H1 (cell line): ENCODE measurements around the gene KCNIP3. TPM values are rescaled to one million over a fixed set of nuclear protein-coding genes. Genes with fewer than 3 reads are reported as not detected.

Experiments used
- CTCF ChIA-PET: fragments of 300-600 bp; sonication (Branson Sonifier 250); formaldehyde crosslinking; loops from one replicate; lab custom pipeline; 2021; ENCODE audit not compliant: partially characterized antibody; lab: Charles Lee
- POLR2A ChIA-PET: fragments of 300-600 bp; sonication (Branson Sonifier 250); formaldehyde crosslinking; loops from one replicate; lab custom pipeline; 2021; ENCODE audit warnings: inconsistent platforms; ENCODE audit not compliant: partially characterized antibody; lab: Charles Lee
- DNase-seq, 2 experiments: peaks; one replicate each; pipeline versions ENCODE4 v3.0.0 to v3.0.0-alpha.2; 2010 to 2022; ENCODE audit warnings: low spot score in 2 of 2, low read depth in 1 of 2, mixed read lengths in 1 of 2
- FAIRE-seq: peaks from 2 replicates; lab custom pipeline; 2011; peaks lifted over from hg19 to GRCh38; lab: Jason Lieb, UNC
- H2AFZ ChIP-seq: 2 replicates; pipeline ENCODE4 v1.8.1; 2012; ENCODE audit warnings: low read length, inconsistent platforms
- H2AK5ac ChIP-seq: 2 replicates; pipeline ENCODE4 v1.6.1; 2013; ENCODE audit warnings: low read depth, low read length
- H2BK120ac ChIP-seq: replicated peaks from 2 replicates; pipeline ENCODE3; 2013; ENCODE audit warnings: low read depth, low read length, inconsistent platforms
- H2BK12ac ChIP-seq: 2 replicates; pipeline ENCODE4 v1.6.1; 2013; ENCODE audit warnings: low read depth, low read length
- H2BK15ac ChIP-seq: 2 replicates; pipeline ENCODE4 v1.6.1; 2013; ENCODE audit warnings: low read length
- H2BK20ac ChIP-seq: 2 replicates; pipeline ENCODE4 v1.6.1; 2013; ENCODE audit warnings: low read length
- H2BK5ac ChIP-seq: 2 replicates; pipeline ENCODE4 v1.6.1; 2013; ENCODE audit warnings: low read depth, low read length
- H3K14ac ChIP-seq: 2 replicates; pipeline ENCODE4 v1.6.1; 2013; ENCODE audit warnings: inconsistent platforms; ENCODE audit not compliant: insufficient read length
- H3K18ac ChIP-seq: 2 replicates; pipeline ENCODE4 v1.6.1; 2013; ENCODE audit warnings: low read length; ENCODE audit errors: extremely low read depth
- H3K23ac ChIP-seq: 2 replicates; pipeline ENCODE4 v1.6.1; 2013; ENCODE audit warnings: inconsistent platforms; ENCODE audit not compliant: insufficient read length
- H3K23me2 ChIP-seq: 2 replicates; pipeline ENCODE4 v1.6.1; 2013; ENCODE audit warnings: low read depth, low read length
- H3K27ac ChIP-seq: 2 replicates; pipeline ENCODE4 v1.6.1; 2011; ENCODE audit warnings: low read depth, low read length, inconsistent platforms
- H3K27me3 ChIP-seq, 4 experiments: replicated peaks in 1 of 4; 1 replicate in 1 of 4; 2 replicates in 3 of 4; pipeline versions ENCODE4 v1.6.1 to v1.8.1; 2011 to 2013; ENCODE audit warnings: low read length in 3 of 4, mild to moderate bottlenecking in 3 of 4, inconsistent platforms in 2 of 4, mixed read lengths in 2 of 4, moderate library complexity in 1 of 4; ENCODE audit not compliant: control insufficient read depth in 3 of 4, insufficient read depth in 3 of 4; ENCODE audit errors: extremely low read depth in 1 of 4
- H3K36me3 ChIP-seq, 4 experiments: 2 replicates each; pipeline versions ENCODE4 v1.6.1 to v1.8.1; 2011 to 2013; ENCODE audit warnings: mild to moderate bottlenecking in 4 of 4, low read length in 3 of 4, moderate library complexity in 2 of 4, control low read depth in 1 of 4, inconsistent platforms in 1 of 4; ENCODE audit not compliant: insufficient read depth in 4 of 4, control insufficient read depth in 2 of 4
- H3K4ac ChIP-seq: replicated peaks from 2 replicates; pipeline ENCODE3; 2013; ENCODE audit warnings: low read length, low read depth, mixed read lengths, inconsistent platforms; ENCODE audit not compliant: insufficient read length
- H3K4me1 ChIP-seq, 4 experiments: replicated peaks in 1 of 4; 1 replicate in 1 of 4; 2 replicates in 3 of 4; pipeline versions ENCODE4 v1.6.1 to v1.8.1; 2011 to 2013; ENCODE audit warnings: low read length in 3 of 4, inconsistent platforms in 2 of 4, mixed read lengths in 1 of 4; ENCODE audit not compliant: insufficient read depth in 4 of 4, control insufficient read depth in 3 of 4
- H3K4me2 ChIP-seq, 2 experiments: 2 replicates each; pipeline versions ENCODE4 v1.6.1 to v1.8.1; 2011 to 2013; ENCODE audit warnings: low read depth in 2 of 2, low read length in 2 of 2, control low read depth in 1 of 2, inconsistent platforms in 1 of 2, mild to moderate bottlenecking in 1 of 2; ENCODE audit not compliant: insufficient read depth in 1 of 2
- H3K4me3 ChIP-seq, 4 experiments: fragments of 200-600, 300-600 bp in 1 of 4; sonication (generic), shearing (Covaris generic), sonication (Bioruptor Twin) in 1 of 4; 2 replicates each; pipeline versions ENCODE4 v1.5.1 to v1.8.1; 2011 to 2016; ENCODE audit warnings: low read length in 4 of 4, low read depth in 3 of 4, control low read depth in 2 of 4, inconsistent platforms in 2 of 4, mild to moderate bottlenecking in 2 of 4, mixed read lengths in 1 of 4, moderate library complexity in 1 of 4; ENCODE audit not compliant: insufficient read depth in 2 of 4; ENCODE audit errors: extremely low read depth in 1 of 4
- H3K56ac ChIP-seq: replicated peaks from 2 replicates; pipeline ENCODE3; 2013; ENCODE audit warnings: low read depth, mild to moderate bottlenecking, mixed read lengths, low read length, inconsistent platforms; ENCODE audit not compliant: insufficient read length
- H3K79me1 ChIP-seq: 2 replicates; pipeline ENCODE4 v1.6.1; 2013; ENCODE audit warnings: low read depth, low read length, control low read depth
- H3K79me2 ChIP-seq, 2 experiments: 2 replicates each; pipeline versions ENCODE4 v1.6.1 to v1.8.1; 2012 to 2013; ENCODE audit warnings: low read length in 2 of 2, mild to moderate bottlenecking in 2 of 2, inconsistent platforms in 1 of 2; ENCODE audit not compliant: insufficient read depth in 2 of 2, control insufficient read depth in 1 of 2
- H3K9ac ChIP-seq, 4 experiments: replicated peaks in 1 of 4; 1 replicate in 1 of 4; 2 replicates in 3 of 4; pipeline versions ENCODE4 v1.6.1 to v1.8.1; 2011 to 2013; ENCODE audit warnings: low read depth in 3 of 4, low read length in 3 of 4, control low read depth in 2 of 4, mild to moderate bottlenecking in 2 of 4, moderate library complexity in 2 of 4, inconsistent platforms in 1 of 4; ENCODE audit errors: extremely low read depth in 1 of 4
- H3K9me3 ChIP-seq, 2 experiments: 2 replicates each; pipeline versions ENCODE4 v1.6.1 to v1.8.1; 2012 to 2013; ENCODE audit warnings: mild to moderate bottlenecking in 2 of 2, moderate library complexity in 2 of 2, control low read depth in 1 of 2, inconsistent platforms in 1 of 2, low read depth in 1 of 2, low read length in 1 of 2, mixed read lengths in 1 of 2; ENCODE audit not compliant: insufficient read depth in 2 of 2
- H4K20me1 ChIP-seq, 2 experiments: replicated peaks in 1 of 2; 2 replicates each; pipeline versions ENCODE3 to v1.8.1; 2011 to 2013; ENCODE audit warnings: inconsistent platforms in 2 of 2, low read length in 2 of 2, mild to moderate bottlenecking in 1 of 2; ENCODE audit not compliant: insufficient read depth in 2 of 2, control insufficient read depth in 1 of 2
- H4K5ac ChIP-seq: 2 replicates; pipeline ENCODE4 v1.6.1; 2013; ENCODE audit warnings: low read length, low read depth, mixed read lengths, inconsistent platforms; ENCODE audit not compliant: insufficient read length
- H4K8ac ChIP-seq: 2 replicates; pipeline ENCODE4 v1.8.0; 2013; ENCODE audit warnings: mild to moderate bottlenecking, moderate library complexity, low read length, inconsistent platforms; ENCODE audit not compliant: insufficient read depth; ENCODE audit errors: extremely low read depth
- H4K91ac ChIP-seq: replicated peaks from 2 replicates; pipeline ENCODE3; 2013; ENCODE audit warnings: low read length, mixed read lengths, inconsistent platforms; ENCODE audit not compliant: insufficient read length
- ATF2 ChIP-seq: IDR thresholded peaks from 2 replicates; pipeline ENCODE4 v1.6.1; 2012; ENCODE audit warnings: low read length, inconsistent platforms
- CTCF ChIP-seq, 3 experiments: IDR thresholded peaks; 1 replicate in 2 of 3; 2 replicates in 1 of 3; pipeline versions ENCODE4 v1.5.1 to v1.6.1; 2011; ENCODE audit warnings: low read length in 3 of 3, mild to moderate bottlenecking in 3 of 3, inconsistent platforms in 2 of 3, low read depth in 1 of 3, moderate library complexity in 1 of 3; ENCODE audit not compliant: insufficient read depth in 1 of 3; ENCODE audit errors: control extremely low read depth in 1 of 3
- FOSL1 ChIP-seq: IDR thresholded peaks from 2 replicates; pipeline ENCODE4 v1.6.1; 2011; ENCODE audit warnings: mild to moderate bottlenecking, low read depth, low read length, moderate library complexity; ENCODE audit not compliant: insufficient read depth
- JUN ChIP-seq: IDR thresholded peaks from 2 replicates; pipeline ENCODE4 v1.6.1; 2011; ENCODE audit warnings: low read depth, mild to moderate bottlenecking, improper control_type of control experiment, low read length
- SIRT6 ChIP-seq: IDR thresholded peaks from one replicate; pipeline ENCODE4 v1.7.1; 2012; ENCODE audit warnings: low read length, inconsistent platforms
- WGBS, 2 experiments: shearing (Covaris generic) in 1 of 2; methylation state at CpG; one replicate each; pipeline versions ENCODE4 v1.1.6 to v1.1.7; 2013 to 2015; ENCODE audit warnings: low lambda C conversion rate in 2 of 2, mixed read lengths in 2 of 2, inconsistent platforms in 1 of 2, low coverage in 1 of 2, missing lambda C conversion rate in 1 of 2; ENCODE audit not compliant: insufficient replicate concordance in 2 of 2, insufficient coverage in 1 of 2, insufficient read length in 1 of 2; ENCODE audit errors: extremely low coverage in 1 of 2, missing lambda C conversion rate in 1 of 2; 5-methylcytosine and 5-hydroxymethylcytosine counted together
- polyA plus RNA-seq, 7 experiments: library from polyadenylated mRNA; depleted of rRNA in 3 of 7; stranded (reverse) in 5 of 7; unstranded in 2 of 7; fragments of >200 nt in 5 of 7; fragments of 200-250 nt in 2 of 7; gene quantifications; 1 replicate in 5 of 7; 2 replicates in 1 of 7; 4 replicates in 1 of 7; pipeline versions ENCODE4 v1.2.1 to v1.2.3, GENCODE V29; 2011 to 2013; ENCODE audit warnings: missing spikeins in 2 of 7, mixed read lengths in 2 of 7
- total RNA-seq: library from RNA; stranded (reverse); fragmentation: NEBNext Ultra II Directional; extraction: Animal tissue kit (Norgen Biotek cat#: 25700); gene quantifications from 2 replicates; pipeline ENCODE4 v1.2.1, GENCODE V29; 2021

Gene KCNIP3
- total and polyA plus RNA-seq, 2 of the 8 experiments (the other 6 are each of a cell fraction or from before 2014, with no cell fraction given) = 0.33 to 1.9 TPM

GRCh38 chr2:95295376-95295775, 1.8 kb upstream of the KCNIP3 start:
- POLR2A ChIA-PET = no interaction called here
- no peaks in the 10 kb centered on the region for H3K36me3 ChIP-seq

More at GRCh38 chr2:95295376-95295775, 1.8 kb upstream of the KCNIP3 start:
- Histone ChIP-seq H3K9ac (no peak overlapping the region), H3K4me2 (no peak overlapping the region), H4K8ac (no peak overlapping the region), H3K4ac (no peak overlapping the region), H4K91ac (no peak overlapping the region), H3K18ac (no peak overlapping the region), H2BK15ac (no peak overlapping the region), H2BK12ac (no peak overlapping the region), H3K27me3 (no peaks in the 10 kb centered on the region), H3K4me1 (peaks cover 0 to 11% (median 0%) of the 10 kb centered on the region in 4 experiments; a peak in 1 of 7 replicates), H3K14ac (no peak overlapping the region), H3K23ac (no peak overlapping the region), H2AK5ac (no peak overlapping the region), H4K20me1 (no peaks in the 10 kb centered on the region), H3K79me2 (no peaks in the 10 kb centered on the region), H2AFZ (no peak overlapping the region), H2BK5ac (no peak overlapping the region), H3K27ac (no peak overlapping the region), H3K9me3 (peaks cover 54 to 95% of the 10 kb centered on the region in 2 experiments), H2BK120ac (no peak overlapping the region), H3K79me1 (no peaks in the 10 kb centered on the region), H3K4me3 (no peak overlapping the region), H3K56ac (no peak overlapping the region), H4K5ac (no peak overlapping the region), H3K23me2 (no peaks in the 10 kb centered on the region), H2BK20ac (no peak overlapping the region)
- no peak for FAIRE-seq
- no peak for TF ChIP-seq JUN
- no peak for TF ChIP-seq ATF2
- no peak for TF ChIP-seq CTCF (IDR thresholded peaks at IDR 0.05; ENCODE audit: control extremely low read depth in 1 of 3, insufficient read depth in 1 of 3, low read depth in 1 of 3, low read length in 3 of 3)
- TF ChIP-seq SIRT6 = no peak
- TF ChIP-seq FOSL1 = no peak
- CTCF ChIA-PET = interaction anchor here (1.4 kb wide), 1 partner anchor 11 kb away, joined by 3 read pairs; no protein-coding TSS in a partner anchor
- 82% methylated on average over 6 of the region's 6 CpGs; no CpG with 5 or more reads in 1 of the 2 experiments for WGBS, 2 experiments
- no peak for DNase-seq
